K562 (cell line): Measurements from ENCODE around the gene MBOAT7. TPM values are rescaled to one million over a fixed set of nuclear protein-coding genes. Genes with fewer than 3 reads are reported as not detected.

Experiments
- DLX4 ChIP-seq: fragments of 250-450 bp; sonication (Bioruptor Pico); IDR thresholded peaks from 2 replicates; pipeline ENCODE4 v1.6.1; 2021; ENCODE audit warnings: mild to moderate bottlenecking
- POU5F1 ChIP-seq: fragments of 150-350 bp; IDR thresholded peaks from 2 replicates; pipeline ENCODE4 v1.6.1; 2014; ENCODE audit warnings: borderline replicate concordance, low read length, low read depth, mild to moderate bottlenecking; ENCODE audit not compliant: partially characterized antibody
- VEZF1 ChIP-seq: fragments of 200-800 bp; sonication (Bioruptor generic); IDR thresholded peaks from 2 replicates; pipeline ENCODE4 v1.6.1; 2017; ENCODE audit warnings: missing genetic modification characterization, missing compliant biosample characterization
- ZHX1 ChIP-seq: fragments of 150-350 bp; conservative IDR thresholded peaks from 2 replicates; pipeline ENCODE4 v1.6.1; 2014; ENCODE audit warnings: low read length
- ZNF184 ChIP-seq: sonication (generic); formaldehyde crosslinking; IDR thresholded peaks from 2 replicates; pipeline ENCODE4 v1.5.0; 2020; ENCODE audit warnings: missing genetic modification reagents
- ZNF274 ChIP-seq: IDR thresholded peaks from 2 replicates; pipeline ENCODE4 v1.6.1; 2011; ENCODE audit warnings: low read depth, mild to moderate bottlenecking, low read length, moderate library complexity, borderline replicate concordance
- ZNF609 ChIP-seq: sonication (generic); formaldehyde crosslinking; IDR thresholded peaks from 2 replicates; pipeline ENCODE4 v1.8.1; 2023; ENCODE audit warnings: missing genetic modification reagents, mild to moderate bottlenecking, borderline replicate concordance
- polyA plus RNA-seq, 8 experiments: library from polyadenylated mRNA; depleted of rRNA in 4 of 8; stranded (reverse) in 5 of 8; unstranded in 3 of 8; fragments of >200 nt; fragmentation: Nextera tagmentation in 2 of 8; fragmentation: Illumina TruSeq in 1 of 8; extraction: Ambion mirVana in 2 of 8; extraction: Trizol in 1 of 8; gene quantifications; 2 replicates each; pipeline versions ENCODE4 v1.2.1 to v1.2.3, GENCODE V29; 2011 to 2014; ENCODE audit warnings: inconsistent platforms in 1 of 8, missing spikeins in 1 of 8
- total RNA-seq, 7 experiments: library from RNA; depleted of rRNA in 6 of 7; stranded (reverse); fragments of >200 nt in 6 of 7; fragmentation: Illumina TruSeq in 2 of 7; extraction: Trizol in 2 of 7; gene quantifications; 2 replicates each; pipeline versions ENCODE4 v1.2.1 to v1.2.3, GENCODE V29; 2011 to 2021; ENCODE audit warnings: low replicate concordance in 1 of 7

MBOAT7 gene
- total and polyA plus RNA-seq, 9 of the 15 experiments (the other 6 are each of a cell fraction or from before 2014, with no cell fraction given): 1.4 to 153 (median 56.1) TPM

- TF ChIP-seq ZHX1: no peak
- no peak for TF ChIP-seq ZNF274
- peak; percentile 100 for TF ChIP-seq VEZF1 (CRISPR knock-in tag)
- no peak for TF ChIP-seq POU5F1
- no peak for TF ChIP-seq DLX4 (CRISPR knock-in tag)
- TF ChIP-seq ZNF184 (CRISPR knock-in tag): no peak
- TF ChIP-seq ZNF609: no peak
These were observed 29.8 kb downstream of the MBOAT7 start, which contains the start of gene LENG1 (continued) for GRCh38 chr19:54159352-54160181.
